Spleen (tissue), 7 donors: ENCODE results near the gene NUMB.

Experiments
- CTCF ChIP-seq, 11 experiments: fragments of 200-600 bp in 7 of 11; fragments of 450-650 bp in 4 of 11; sonication (generic) in 4 of 11; IDR thresholded peaks in 8 of 11; conservative IDR thresholded peaks in 3 of 11; 1 replicate in 7 of 11; 2 replicates in 4 of 11; pipeline versions ENCODE4 v1.4.0 to v1.8.0; 2016 to 2021; ENCODE audit warnings: antibody characterized with exemption in 11 of 11, inconsistent platforms in 4 of 11, mild to moderate bottlenecking in 1 of 11
- POLR2AphosphoS5 ChIP-seq, 3 donors: sonication (generic); formaldehyde crosslinking; IDR thresholded peaks; one replicate each; pipeline ENCODE4 v1.5.1; 2017; ENCODE audit warnings: antibody characterized with exemption in 3 of 3
- donor health status: DM: no; HTN: no; CAD: no; lungs with moderate emphysema.
- donor health status: DM: no; HTN: no; CAD: no.
- donor health status: DM: no; HTN: no; CAD: no.

GRCh38 chr14:73462048-73462715 is 3.8 kb upstream of the NUMB start:
- no peak for TF ChIP-seq CTCF (IDR thresholded peaks at IDR 0.05 in 8 of 11, conservative IDR thresholded peaks at IDR 0.05 in 3 of 11)
- TF ChIP-seq POLR2AphosphoS5 (IDR thresholded peaks at IDR 0.05) = no peak
